HG02588 (cell line): Measurements from ENCODE around the gene ASTL.

Source experiments
- ATAC-seq: cut with Tn5 transposase; IDR thresholded peaks from one replicate; pipeline ENCODE4 v1.9.1; 2021; ENCODE audit warnings: mild to moderate bottlenecking, moderate library complexity; ENCODE audit not compliant: unreplicated experiment

The ASTL gene

DNA sequence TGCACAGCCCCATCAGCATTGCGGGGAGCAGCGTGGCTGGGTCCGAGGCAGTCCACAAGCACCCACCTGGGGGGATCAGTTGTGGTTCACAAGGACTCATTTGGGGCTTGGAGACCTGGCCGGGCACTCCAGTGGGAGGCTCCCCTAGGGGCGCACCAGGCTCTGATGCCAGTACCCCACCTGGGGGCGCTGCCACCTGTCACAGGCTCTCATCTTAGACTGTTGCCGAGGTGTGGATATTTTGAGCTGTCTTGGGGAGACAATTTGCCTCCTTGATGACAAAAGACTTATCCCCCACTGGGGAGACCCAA, 25.0 kb downstream of the ASTL start:
- ATAC-seq: no peak

DNA sequence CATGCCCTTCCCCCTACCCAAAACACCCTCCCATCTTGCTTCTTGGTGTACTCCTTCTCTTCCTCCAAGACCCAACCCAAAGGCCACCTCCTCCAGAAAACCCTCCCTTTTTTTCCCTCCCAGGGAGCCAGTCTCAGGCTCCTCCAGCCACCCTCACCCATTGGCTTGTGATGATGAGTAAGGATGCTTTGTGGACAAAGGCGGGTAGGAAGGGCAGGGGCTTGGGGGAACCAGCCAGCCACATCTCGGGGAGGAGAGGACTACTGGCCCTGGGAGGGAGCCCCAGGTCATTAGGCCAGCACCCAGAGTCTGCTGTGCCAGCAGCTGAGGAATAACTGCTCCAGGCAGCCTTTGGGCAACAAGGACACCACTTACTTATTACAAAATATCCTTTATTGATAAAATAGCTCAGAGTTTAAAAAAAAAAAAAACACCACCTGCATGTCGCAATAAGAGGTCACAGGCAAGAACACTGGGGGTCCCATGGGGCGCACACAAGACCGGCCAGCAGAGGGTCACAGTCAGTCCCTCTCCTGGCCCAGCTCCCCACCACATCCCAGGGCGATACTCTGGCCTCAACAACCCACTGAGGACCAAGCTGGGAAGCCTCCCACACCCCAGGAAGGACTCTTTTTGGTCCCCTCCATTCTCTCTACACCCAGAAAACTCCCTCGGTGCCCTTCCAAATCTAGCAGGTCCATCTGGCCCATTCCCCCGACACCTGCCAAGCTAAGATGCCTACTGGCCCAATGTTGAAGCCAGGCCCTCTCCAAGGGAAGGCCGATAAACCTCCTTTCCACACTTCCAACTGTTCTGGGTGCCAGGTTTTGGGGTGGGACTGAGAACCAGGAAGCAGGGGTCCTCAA, 25.6 kb downstream of the ASTL start:
- ATAC-seq: no peak

DNA sequence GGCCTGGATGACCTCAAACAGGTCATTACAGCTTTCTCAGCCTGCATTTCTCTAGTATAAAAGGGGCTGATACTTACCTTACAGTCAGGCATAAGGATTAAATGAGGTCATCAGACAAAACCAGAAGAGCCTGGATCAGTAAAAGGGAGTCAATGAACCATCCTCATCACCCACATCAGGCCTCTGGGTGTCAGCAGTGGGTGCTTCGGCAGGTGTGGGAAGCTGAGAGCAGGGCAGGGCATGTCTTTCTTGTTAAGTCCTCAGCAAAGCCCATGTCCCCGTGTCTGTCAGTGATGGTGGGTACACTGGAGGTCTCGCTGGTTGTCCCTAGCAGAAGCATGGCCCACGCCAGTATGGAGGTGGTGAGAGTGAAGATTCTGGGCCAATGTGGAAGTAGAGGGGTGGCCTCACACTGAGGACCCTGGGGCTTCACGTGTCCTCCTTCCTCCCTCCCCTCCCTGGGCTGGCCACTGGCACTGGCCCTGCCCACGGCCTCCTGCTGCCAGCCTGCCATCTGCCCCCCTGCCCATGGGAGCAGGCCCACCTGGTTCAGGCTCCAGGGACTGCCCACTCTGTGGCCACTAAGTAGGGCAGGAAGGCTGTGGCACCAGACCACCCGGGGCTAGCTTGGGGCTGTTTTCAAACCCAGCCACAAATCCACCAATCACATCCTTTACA, 26.3 kb downstream of the ASTL start:
- no peak for ATAC-seq

DNA sequence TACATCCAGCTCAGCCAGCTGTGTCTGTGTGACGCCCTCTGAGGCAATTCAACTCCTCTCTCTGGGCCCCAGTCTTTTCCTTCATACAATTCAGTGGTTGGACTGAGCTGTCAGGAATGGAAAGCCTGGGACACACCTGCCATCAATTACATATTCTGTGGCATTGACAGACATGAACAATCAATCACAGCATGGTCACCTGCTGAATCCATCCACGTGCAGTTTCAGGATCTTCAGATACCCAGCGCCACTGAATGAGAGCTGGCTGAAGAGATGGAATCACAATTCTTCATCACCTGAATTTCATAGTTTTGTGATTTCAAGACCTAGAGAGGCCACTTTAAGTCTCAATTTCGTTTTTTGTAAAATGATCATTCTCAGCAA, 27.1 kb downstream of the ASTL start:
- no peak for ATAC-seq

DNA sequence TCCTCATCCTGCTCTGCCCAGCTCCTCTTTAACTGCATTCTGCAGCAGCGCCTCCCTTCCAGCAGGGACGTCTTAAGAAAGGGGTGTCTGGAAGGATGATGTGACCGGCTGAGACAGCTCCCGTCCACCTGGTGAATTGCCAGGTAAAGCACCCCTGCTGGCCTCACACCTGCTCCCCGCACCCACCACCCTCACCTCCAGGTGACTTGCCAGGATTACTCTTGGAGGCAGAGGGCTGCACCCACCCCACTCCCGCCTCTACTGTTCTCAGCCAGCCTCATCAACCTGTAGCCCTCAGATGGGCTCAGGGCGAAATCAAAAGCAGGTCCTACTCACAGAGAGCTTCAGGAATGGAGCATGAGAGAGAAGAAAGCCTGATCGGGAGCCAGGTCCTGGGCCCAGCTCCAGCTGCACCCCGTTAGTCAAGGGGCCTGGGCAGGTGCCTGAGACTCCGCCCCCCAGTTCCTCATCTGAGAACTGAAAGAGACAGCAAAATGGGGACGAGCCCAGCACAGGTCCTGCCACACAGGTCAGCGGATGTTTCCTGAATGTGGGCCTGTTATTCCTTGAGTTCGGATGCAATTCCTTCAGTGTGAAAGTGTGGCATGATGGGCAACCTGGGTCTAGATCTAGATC, 27.6 kb downstream of the ASTL start:
- no peak for ATAC-seq

DNA sequence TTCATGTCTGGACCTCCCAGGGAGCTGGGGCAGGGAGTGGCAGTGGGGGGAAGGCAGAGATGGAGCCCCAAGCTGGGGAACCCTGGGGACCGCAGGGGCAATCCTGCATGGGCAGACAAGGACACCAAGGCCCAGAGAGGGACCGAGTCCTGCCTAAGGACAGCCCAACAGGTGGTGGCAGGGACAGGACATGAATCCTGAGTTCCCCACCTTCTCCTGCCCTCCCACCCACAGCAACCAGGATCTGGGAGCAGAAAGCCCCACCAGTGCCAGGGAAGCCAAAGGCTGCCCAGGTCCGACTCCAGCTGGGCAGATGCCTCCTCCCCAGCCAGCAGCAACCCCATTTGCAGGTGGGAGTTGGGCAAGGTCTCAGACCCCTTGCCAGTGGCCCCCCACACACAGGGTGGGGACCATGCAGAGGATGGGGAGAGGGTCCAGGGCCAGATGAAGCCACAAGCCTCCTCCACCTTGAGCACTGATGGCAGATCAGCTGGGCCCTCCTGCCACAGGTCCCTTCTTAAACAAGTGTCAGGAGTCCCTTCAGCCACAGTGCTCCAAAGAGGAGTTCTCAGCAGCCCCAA, 28.3 kb downstream of the ASTL start:
- ATAC-seq: no peak

DNA sequence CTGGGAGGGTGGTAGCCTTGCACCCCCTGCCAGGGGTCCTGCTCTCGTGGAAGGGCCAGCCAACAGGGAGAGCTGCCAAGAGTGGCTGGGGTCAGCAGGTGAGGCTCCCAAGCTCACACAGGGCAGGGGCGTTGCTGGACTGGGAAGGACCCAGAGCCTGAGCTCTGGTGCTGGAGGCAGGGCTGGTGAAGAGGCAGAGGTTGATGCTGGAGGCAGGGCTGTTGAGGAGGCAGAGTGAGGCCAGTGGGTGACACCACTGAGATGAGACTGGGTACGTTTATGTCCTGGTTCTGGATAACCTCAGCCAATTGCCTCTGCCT, 29.0 kb downstream of the ASTL start:
- no peak for ATAC-seq

DNA sequence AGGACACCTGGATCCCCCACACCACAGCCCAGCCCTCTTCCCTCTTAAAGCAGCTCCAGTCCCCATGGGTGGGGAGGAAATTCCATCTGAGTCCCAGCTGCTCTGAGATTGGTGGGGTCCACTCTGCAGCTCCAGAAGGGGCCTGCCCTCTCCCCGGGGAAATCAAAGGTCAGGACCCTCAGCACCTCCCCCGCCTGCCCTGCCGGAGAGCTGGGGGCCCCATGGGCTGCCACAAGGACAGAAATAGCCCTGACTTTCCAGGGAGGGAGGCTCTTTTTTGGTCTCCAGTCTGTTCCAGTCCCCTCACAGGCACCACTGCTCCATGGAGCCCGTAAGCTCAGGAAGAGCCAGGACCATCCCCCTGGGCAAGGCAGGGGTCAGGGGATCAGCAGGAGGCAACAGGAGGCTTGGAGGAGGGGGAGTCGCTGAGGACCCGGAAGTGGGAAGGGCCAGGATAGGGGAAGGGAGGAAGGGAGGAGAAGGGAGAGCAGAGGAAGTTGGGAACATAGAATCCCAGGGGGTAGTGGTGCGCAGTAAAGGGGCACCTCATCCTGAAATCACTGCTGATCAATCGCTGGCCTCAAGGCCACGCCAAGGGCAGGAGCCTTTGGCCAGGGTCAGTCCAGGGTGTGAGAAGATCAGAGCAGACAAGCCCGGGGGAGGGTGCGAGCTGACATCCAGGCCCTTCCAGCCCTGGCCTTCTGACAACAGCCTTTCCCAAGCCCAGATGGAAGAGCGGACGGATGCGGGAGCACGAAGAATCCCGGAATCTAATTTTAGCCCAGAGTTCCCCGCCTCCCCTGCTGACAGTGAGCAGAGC, 29.6 kb downstream of the ASTL start:
- ATAC-seq: no peak

DNA sequence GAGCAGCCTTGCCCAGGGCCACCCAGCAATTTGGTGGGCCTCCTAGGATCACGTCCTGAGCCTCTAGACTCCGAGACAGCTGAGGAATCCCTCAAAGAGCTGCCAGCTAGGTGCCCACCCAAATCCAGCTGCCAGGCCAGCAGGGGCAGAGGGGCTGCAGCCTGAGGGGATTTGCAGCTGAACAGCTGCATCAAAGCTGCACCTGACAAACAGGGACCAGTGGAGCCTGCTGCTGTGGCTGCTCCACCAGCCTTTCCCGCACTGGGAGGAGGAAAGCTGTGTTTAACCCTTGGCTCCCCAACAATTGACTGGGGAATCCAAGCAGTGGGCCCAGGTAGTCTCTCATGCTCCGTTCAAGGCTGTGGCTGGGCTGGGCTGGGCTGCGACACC, 30.2 kb downstream of the ASTL start:
- no peak for ATAC-seq

DNA sequence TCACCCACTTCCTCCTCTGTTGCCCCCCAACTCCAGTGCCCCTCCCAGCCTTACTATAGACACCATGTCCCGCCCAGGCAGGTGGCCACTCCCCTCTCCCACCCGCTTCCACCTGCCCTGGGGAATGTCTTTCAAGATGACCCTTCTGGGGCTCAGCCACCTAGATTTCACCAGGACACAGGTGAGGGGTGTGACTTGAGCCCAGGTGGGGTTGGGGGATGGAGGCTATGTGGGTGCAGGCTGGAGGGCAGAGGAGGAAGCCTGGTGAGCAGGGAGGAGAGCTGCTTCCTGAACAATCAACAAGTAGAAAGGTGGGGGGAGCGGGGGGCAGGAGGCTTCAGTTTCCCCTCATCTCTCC, 30.6 kb downstream of the ASTL start:
- ATAC-seq: no peak

DNA sequence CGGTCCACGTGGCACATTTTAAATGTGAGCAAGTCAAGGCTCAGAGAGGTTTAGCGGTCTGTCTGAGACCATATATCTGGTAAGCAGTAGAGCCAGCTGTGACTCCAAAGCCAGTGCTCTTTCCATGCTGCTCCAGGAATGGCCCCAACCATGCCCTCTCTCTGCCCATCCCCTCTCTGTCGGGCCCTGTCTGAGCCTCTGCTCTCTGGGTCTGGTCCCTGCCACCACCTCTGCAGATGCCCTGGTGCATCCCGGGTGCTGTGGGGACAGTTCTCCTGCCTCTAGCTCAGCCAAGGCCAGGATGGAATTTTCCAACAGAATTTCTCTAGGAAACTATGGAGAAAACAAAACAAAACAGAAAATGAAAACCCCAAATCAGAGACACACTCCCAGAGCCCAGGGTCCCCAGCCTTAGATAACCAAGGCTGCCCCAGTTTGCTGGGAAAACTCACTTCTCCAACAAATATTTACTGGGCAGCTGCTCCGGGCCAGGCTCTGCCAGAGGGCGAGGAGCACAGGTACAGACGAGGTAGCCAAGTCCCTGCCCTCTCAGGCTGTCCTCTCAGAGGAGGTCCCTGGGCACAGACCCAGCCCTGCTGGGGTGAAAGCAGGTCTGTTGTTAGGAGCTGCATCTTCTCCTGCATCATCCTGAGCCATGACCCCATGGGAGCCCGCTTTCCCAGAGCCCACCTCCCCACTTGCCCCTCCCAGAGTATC, 31.2 kb downstream of the ASTL start:
- no peak for ATAC-seq

DNA sequence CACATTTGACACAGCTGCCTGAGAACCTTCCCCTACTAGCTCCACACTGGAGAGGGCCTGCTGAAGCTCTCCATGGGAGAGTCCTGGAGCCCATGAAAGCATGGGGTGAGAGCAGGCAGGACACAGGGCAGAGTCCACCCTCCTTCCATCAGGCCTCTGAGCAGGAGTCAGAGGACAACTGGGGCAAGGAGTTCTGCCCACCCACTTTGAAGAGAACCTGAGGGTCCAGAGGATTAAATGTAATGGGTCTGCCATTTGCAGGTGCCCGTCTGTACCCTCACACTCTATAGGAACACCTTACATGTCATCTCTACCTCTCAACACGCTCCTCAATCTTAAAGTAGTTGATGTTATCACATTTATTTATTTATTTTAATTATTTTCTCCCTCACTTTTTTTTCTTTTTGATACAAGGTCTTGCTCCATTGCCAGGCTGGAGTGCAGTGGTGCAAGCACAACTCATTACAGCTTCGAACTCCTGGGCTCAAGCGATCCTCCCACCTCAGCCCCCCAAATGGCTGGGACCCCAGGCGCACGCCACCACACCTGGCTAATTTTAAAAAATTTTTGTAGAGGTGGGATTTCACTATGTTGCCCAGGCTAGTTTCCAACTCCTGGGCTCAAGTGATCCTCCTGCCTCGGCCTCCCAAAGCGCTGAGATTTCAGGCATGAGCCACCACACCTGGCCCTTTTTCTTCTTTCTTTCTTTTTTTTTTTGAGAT, 32.1 kb downstream of the ASTL start:
- ATAC-seq: no peak

DNA sequence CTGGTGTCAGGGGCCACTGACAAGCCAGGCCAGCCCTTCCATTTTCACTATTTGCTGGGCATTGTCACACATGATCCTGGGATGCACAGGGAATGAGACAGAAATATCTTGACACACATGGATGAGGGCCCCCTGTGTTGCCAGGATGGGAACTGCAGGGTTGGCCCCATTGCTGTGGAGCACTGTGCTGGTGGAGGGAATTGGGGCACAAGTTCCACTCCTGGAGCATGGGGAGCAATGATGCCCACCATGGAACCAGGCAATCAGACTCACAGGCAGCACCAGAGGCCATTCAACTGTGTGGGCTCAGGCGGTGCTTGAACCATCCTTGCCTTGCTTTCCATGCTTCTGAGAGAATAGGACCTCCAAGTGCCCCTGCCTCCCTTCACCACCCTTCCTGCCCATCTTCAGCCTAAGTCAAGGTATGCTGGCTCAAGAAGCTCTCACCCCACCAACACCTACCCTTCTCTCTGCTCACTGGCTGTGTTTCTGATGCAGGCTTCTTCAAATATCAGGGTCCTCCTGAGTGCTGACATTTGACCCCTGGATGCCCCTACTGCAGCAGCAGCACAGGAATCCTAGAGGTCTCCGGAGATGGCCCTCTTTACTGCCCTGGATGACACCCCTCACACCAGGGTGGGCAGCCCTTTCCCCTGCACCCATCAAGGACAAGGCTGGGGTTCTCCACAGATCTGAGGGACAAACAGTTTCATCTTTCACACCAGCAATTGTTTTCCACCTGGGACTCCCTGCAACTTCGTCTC, 33.0 kb downstream of the ASTL start:
- ATAC-seq: no peak

DNA sequence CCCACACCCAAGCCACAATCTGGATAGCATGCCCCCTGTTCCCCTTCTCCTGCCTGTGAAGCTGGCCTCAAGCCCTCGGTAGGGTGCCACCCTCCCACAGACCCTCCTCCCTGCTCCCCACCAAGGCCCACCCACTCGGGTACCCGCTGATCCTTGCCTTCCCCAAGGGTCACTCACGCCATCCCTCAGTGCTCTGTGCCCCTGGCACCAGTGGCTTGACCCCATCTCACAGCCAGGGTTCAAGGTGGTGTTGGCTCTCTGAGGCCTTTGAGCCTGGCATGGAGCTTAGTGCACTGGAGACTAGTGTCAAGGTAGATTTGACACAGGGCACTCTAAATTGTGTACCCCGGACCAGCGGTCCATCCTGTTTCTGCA, 33.8 kb downstream of the ASTL start:
- no peak for ATAC-seq

DNA sequence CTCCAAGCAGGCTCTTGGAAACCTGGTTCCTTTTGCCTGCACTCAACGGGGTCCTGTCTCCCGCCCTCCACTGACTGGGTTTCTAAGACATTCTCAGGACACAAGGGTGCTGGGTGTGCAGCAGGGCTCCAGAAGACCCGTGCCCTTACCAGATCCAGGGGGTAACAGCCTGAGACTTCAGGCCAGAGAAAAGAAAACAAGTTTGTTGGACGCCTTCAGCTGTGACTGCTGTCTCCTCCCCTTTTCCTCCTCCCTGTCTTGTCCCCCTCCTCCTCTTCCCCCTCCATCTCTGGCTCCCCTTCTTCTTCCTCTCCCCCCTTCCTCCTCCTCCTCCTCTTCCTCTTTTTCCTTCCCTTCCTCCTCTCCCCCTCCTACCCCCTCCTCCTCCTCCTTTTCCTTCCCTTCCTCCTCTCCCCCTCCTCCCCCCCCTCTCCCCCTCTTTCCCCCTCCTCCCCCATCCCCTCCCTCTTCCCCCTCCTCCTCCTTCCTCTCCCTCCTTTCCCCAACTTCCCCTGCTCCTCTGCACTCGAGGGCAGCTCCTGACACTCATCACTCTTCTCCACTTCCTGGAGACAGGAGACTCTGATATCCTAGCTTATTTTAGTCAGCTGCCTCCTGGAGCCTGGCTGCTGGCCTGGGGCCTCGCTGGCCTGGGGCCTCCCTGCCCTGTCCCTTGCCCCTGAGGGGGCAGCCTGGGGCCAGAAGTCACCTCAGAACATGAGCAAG, 34.4 kb downstream of the ASTL start:
- no peak for ATAC-seq

DNA sequence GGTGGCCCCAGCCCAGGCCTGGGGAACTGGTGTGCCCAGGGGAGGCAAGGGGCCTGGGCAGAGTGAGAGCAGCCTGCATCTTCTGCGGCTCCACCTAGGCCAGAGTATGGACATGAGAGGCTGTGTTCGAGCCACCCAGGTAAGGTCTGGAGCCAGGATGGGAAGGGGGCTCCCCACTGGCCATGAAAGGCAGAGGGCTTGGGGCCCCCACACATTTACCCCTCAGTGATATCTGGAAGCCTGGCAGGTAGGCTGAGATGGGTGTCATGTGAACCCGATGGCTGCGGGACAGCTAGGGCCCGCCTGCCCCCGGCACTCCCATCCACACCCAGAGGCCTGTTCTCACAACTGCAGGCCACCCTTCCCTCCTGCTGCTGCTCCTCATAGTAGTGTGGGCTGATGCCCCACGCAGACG, 35.1 kb downstream of the ASTL start:
- ATAC-seq: no peak

DNA sequence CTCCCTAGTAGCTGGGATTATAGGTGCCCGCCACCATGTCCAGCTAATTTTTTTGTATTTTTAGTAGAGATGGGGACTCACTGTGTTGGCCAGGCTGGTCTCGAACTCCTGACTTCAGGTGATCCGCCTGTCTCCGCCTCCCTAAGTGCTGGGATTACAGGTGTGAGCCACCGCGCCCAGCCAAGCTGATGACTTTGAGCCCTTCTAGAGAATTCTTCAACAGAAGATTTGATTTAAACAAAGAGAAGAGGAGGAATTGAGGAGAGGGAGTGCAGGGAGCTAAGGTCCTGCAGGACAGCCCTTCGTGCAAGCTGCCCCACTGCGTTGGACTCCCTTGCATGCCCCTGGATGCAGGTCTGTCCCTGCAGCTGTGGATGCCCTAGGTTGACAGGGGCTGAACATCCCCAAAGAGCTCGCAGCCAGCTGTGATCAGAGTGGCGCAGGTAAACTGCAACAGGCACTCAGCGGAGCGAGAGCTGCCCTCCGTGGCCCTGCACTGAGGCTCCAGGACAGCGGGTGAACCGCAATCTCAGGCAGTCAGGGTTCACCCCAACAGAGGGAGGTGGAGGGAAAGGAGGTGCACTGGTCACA, 35.6 kb downstream of the ASTL start:
- ATAC-seq: no peak

DNA sequence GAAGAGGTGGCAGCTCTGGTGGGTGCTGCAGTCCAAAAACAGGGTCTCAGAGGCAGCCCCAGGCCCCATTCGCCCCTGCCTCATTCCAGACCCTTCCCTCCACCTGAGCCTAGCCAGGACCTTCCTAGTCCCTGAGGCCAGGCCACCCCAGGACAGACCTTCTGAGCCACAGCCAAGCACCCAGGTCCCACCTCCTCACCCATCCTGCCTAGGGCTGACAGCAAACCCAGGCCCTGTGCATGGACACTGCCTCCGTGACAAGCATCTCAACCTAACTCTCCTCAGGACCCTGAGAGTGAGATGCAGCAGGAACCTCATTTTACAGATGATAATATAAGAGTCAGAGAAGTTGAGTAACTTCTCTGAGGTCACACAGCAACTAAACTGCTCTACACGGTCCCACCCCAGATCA, 37.4 kb downstream of the ASTL start:
- ATAC-seq: no peak
